ENCODE data around the gene EFCAB5.
"Not testable (repeated sequence)": the region's sequence is repeated elsewhere in the genome, so short reads cannot be mapped to it uniquely, and the experiment has no call there.

EFCAB5 gene

DNA sequence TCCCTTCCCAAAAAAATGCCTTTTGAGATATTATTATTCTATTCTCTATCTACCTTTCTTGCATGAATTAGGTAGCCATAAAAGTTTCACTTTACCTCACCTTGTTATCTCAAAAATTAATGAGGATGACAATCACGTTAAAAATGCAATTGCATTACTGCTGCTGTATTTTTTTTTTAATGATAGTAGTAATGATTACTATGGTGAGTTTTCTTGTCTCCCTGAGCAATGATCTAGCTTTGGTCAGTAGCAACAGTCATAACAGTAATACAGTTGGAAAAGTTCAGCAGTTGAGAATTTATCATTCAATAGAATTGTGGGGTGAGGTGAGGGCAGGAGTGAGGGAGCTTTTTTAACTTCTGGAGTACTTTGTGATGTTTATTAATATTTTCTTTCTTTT is at the start of gene EFCAB5:
Gene EFCAB5 (plus strand): TSS at position 301 of the 400 bp plus-strand sequence. CDS start 163 bp downstream, outside the sequence.
- DNase-seq, result no peak

- DNase-seq, result no peak
Observed at GRCh38 chr17:29892201-29892600, 49.2 kb upstream of the EFCAB5 start.

- not testable (repeated sequence) for DNase-seq
Observed at GRCh38 chr17:29897136-29897535, 44.3 kb upstream of the EFCAB5 start.

GRCh38 chr17:29903471-29903870 is 38.0 kb upstream of the EFCAB5 start:
- DNase-seq, result no peak

- DNase-seq, result no peak
Observed at GRCh38 chr17:29905086-29905878, 36.2 kb upstream of the EFCAB5 start.

DNA sequence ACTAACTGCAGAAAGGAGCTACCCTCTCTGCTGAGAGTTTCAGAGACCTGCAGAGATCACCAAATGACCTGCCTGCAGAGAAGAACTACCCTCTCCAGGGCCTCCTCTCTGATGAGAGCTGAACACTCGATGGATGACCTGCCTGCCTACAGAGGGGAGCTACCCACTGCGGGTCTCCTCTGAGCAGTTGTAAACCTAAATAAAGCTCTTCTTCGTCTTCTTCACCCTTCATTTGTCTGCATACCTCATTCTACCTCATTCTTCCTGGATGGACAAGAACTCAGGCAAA is 35.6 kb upstream of the EFCAB5 start:
- no peak for DNase-seq

- no peak for DNase-seq
Observed at GRCh38 chr17:29906969-29907368, 34.5 kb upstream of the EFCAB5 start.

- DNase-seq, result no peak
Observed at GRCh38 chr17:29909236-29910003, 32.0 kb upstream of the EFCAB5 start.

DNA sequence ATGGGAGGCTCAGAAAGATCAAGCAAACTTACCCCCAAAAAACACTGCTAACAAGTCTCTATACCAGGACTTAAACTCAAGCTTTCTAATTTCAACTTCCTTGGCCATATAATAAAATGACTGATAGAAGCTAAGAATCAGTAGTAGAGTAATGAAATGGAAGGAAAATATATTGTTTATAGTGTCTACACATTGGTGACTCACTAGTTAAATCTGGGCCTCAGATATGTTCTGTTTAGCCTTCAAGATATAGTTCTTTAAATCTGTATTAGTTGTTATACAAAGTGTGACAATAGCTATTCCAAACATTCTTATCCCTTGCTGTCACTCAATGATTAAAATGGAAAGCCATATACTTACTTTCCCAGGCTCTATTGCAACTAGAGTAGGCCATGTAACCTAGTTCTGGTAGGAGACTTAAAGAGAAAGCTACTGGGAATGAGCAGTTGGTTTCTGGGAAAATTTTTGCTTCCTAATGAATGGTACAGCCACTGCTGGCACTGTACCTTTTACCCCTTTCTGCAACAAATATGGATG is 29.7 kb upstream of the EFCAB5 start:
- no peak for DNase-seq

- no peak for DNase-seq
Observed at GRCh38 chr17:29914819-29915537, 26.5 kb upstream of the EFCAB5 start.

DNA sequence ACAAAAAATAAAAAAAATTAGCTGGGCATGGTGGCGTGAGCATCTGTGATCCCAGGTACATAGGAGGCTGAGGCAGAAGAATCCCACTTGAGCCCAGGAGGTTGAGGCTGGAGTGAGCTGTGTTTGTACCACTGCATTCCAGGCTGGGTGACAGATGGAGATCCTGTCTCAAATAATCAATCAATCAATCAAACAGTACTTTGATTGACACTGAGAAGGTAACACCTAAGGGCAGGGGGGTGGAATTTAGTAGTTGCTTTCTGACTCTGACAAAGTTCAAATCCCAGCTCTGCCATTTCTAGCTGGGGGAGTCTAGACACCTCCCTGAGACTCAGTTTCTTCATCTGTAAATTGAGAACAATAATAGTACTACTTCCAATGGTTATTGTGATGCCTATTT is 23.4 kb upstream of the EFCAB5 start:
- no peak for DNase-seq

DNA sequence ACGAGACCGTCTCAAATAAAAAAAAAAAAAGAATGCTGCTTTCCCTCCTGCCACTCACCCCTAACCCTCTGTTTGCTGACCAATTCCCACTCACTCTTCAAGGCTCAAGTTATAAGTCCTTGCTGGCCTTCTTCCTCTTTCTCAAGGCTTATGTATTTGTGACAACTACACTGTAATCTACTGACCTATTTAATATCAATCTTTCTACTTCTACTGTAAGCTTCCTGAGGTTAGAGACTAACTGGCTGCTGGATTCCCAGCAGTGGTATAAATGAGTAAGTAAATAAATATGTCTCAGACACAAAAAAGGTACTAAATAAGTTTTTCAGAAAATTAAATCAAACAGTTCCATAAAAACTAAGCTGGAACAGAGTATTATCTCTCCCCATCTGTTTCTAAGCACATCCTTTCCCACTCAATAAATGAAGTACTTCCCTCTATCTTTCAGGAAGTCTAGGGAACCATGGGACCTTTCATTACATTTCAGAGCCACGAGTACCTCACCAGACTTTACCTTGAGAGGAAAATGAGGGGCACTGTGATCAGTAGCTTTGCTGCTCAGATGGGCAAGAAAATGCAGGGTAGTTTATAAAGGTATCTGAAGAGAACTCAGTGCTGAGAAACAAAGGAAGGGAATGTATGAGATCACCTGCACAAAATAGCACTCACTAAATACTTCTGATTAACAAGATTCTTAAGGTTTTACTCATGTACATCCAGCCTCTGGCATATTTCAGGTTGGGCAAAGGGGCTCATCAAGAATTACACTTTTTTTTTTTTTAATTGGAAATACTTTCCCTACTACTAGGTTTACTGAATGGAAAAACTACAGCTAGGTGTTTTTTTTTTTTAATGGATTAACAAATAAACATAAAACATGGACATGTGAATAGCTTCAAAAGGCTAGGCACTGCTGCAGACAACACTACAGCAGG is 22.2 kb upstream of the EFCAB5 start:
- no peak for DNase-seq

- DNase-seq, result no peak
Observed at GRCh38 chr17:29924786-29925185, 16.6 kb upstream of the EFCAB5 start.

GRCh38 chr17:29927546-29927945 is 13.9 kb upstream of the EFCAB5 start:
- no peak for DNase-seq

GRCh38 chr17:29929006-29929532 is 12.4 kb upstream of the EFCAB5 start:
- DNase-seq, result peak; percentile 66

- peak; percentile 90 for DNase-seq
Observed at GRCh38 chr17:29929533-29930408, 11.7 kb upstream of the EFCAB5 start, which contains the start of gene SSH2. TSS of gene SSH2 (minus strand) at chr17:29930228. CDS start at chr17:29930000, 228 bp downstream.

GRCh38 chr17:29930409-29931010 is 10.9 kb upstream of the EFCAB5 start:
- no peak for DNase-seq

- peak; percentile 99 for DNase-seq
Observed at GRCh38 chr17:29931231-29931932, 10.1 kb upstream of the EFCAB5 start.

GRCh38 chr17:29933379-29933778 is 8.1 kb upstream of the EFCAB5 start:
- DNase-seq, result no peak

GRCh38 chr17:29935909-29936308 is 5.5 kb upstream of the EFCAB5 start:
- DNase-seq, result not testable (repeated sequence)
